Superior temporal gyrus (tissue), 1 donor: ENCODE measurements around the gene PPP2R5C.

ENCODE experiments used
- DNase-seq: peaks from one replicate; pipeline ENCODE4 v3.0.0-alpha.2; 2016; ENCODE audit errors: extremely low spot score

Gene PPP2R5C

DNA sequence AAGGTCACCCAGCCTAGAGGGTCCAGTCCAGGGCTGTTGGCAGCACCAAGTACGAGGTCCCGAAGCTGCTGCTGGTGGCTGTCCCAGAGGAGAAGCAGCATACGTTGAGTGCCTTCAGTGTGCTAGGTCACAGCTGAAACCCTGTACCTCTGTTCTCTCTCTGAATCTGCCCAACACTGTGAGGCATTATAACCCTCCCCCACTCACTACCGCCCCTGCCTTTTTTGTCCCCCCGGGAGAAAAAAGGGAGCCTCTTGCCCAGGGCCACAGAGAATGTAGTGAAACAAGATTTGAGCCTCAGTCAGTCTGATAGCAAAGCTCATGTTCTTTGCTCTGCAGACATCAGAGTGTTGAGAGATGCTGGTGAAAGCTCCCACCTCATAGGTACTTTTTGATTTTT, 53.4 kb downstream of the PPP2R5C start:
- DNase-seq = no peak

DNA sequence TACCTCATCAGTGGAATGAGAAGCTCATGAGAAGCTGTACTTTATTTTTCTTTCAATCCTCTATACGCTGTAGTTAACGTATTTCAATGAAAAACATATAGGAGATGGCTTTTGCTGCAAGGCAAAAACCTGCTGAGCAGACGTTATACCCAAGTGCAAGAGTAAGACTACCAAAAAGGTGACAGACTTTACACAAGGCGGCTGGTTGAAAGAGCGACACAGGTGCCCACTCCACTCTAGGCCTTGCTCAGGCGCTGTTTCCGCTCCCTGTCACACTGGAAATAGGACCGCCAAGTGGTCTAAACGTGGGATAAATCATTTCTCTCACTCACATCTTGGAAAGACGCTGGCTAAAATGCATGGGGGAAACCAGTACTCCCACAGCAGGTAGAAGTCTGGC, 54.5 kb downstream of the PPP2R5C start:
- no peak for DNase-seq

DNA sequence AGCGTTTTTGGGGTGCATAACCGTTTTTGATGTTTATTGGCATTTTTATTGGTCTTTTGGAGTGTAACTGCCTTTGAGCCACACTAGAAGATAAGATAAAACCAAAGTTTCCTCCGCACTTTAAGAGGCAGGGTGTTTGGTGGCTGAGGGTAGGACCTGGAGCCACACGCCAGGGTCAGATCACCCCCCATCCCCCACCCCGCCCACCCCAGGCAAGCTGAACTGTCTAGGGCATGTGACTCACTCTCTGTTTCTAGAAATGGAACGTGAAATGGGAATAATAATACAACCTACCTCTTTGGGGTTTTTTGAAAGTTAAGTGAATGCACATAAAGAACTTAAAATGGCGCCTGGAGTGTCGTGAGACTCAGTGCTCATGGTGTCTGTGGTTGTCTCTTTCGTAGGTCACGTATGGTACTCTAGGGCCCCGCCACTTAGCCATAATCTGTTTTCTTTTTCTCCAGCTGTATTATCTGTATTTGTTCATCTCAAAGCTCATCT, 56.0 kb downstream of the PPP2R5C start:
- DNase-seq = no peak

GRCh38 chr14:101819251-101819990, 57.9 kb downstream of the PPP2R5C start:
- DNase-seq = no peak

DNA sequence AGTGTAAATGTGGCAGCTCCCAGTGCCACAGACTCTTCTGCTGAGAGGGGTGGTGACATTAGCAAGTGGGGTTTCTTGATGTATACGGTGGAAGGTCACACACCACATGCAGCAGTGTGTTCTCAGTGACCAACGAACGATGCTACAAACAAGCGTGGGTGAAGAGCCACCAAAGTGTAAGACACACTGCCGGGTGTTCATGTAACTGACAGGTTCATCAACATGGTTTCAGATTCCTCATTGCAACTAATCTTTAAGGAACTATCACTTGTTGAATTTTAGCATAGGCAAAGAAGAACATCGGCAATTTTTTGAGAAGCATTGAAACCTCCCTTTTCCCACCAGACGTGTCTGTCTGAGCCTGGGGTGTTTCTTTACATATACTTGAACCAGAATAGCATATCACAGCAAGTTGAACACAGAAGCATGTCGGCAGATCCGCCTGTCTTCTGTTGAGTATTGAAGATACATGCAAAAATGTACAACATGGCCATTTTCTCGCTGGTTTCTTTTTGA, 58.8 kb downstream of the PPP2R5C start:
- DNase-seq = no peak

GRCh38 chr14:101821528-101821927, 60.0 kb downstream of the PPP2R5C start:
- no peak for DNase-seq

GRCh38 chr14:101823066-101823465, 61.6 kb downstream of the PPP2R5C start:
- DNase-seq = no peak

- peak; percentile 55 for DNase-seq
Observed at GRCh38 chr14:101823511-101824120, 62.1 kb downstream of the PPP2R5C start.

- no peak for DNase-seq
Observed at GRCh38 chr14:101824339-101824727, 62.8 kb downstream of the PPP2R5C start.

DNA sequence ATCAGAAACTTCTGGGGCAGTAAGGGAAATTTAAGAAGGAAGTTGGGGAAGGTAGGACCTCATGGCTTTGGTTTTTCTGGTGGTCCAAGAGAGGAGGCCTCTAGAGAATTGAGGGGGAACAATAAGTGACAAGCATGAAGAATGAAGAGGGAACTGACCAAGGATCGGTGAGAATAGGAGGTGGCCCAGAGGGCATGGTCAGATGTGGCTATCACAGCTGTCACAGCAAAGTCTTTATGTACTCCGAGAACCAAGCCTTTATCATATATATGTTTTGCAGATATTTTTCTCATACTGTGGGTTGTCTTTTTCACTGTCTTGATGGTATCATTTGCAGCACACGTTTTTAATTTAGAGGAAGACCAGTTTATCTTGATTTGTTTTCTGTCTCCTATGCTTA, 64.3 kb downstream of the PPP2R5C start:
- DNase-seq = no peak

DNA sequence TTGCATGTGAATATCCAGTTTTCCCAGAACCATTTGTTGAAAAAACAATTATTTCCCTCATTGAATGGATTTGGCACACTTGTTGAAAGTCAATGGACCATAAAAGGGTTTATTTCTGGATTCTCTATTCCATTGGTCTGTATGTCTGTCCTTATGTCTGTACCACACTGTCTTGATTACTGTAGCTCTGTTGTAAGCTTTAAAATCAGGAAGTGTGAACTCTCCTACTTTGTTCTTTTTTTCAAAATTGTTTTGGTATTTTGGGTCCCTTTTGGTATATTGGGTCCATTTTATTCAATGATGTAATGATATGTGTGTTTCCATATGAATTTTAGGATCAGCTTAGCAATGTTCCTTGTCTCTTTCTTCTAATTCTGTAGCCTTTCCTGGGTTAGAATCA, 64.8 kb downstream of the PPP2R5C start:
- DNase-seq = no peak

GRCh38 chr14:101827286-101827685, 65.8 kb downstream of the PPP2R5C start:
- DNase-seq = no peak

DNA sequence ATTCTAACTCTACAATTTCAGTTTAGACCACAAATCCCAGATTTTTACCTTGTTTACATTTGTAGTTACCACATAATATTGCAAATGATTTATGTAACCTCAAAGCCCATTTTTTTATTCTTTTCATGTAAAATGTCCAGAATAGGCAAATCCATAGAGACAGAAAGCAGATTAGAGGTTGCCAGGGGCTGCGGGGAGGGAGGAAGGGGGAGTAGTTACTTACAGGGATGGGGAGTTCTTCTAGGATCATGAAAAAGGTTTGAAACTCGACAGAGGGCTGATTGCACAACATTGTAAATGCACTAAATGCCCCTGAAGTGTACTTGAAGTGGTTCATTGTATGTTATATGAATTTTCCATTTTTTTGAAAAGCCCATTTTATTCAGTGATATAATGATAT, 66.5 kb downstream of the PPP2R5C start:
- DNase-seq = no peak

- peak; percentile 82 for DNase-seq
Observed at GRCh38 chr14:101830271-101830670, 68.8 kb downstream of the PPP2R5C start.

DNA sequence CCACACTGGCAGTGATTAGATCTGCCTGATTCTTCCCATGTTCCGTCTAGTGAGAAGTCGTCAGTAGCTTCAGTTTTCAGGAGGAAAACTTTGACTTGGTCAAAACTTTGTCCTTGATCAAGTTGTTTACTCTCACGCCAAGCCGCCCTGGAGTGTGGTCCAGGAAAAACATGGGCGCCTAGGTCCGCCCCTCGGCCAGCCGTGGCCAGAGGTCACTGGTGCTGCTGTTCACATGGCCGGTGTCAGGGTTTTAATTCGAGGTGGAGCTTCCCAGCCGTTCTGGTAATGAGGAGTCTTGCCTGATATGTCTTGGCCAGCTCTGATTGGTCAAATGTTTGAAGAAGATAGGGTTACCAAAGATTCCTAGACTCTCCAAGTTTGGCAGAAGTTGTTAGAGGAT, 71.5 kb downstream of the PPP2R5C start:
- DNase-seq = no peak

DNA sequence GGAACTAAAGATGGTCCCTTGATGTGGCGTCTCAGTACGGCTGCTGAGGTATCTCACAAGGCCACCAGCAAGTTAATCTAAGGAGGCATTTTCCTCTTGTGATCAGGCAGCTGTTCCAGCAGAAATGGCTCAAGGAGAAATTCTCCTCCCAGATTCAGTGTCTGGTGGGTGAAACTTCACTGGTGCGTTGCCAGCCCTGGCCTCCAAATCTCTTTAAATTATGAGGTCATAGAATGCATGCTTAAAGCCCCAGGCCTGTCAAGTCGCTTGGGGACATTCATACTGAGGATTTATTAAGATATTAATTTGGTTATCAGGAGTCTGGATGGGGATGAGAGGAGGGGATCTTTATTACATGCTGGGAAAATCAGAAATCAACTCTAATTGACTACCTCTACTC, 72.9 kb downstream of the PPP2R5C start:
- DNase-seq = no peak

- no peak for DNase-seq
Observed at GRCh38 chr14:101834800-101835547, 73.5 kb downstream of the PPP2R5C start.

GRCh38 chr14:101835566-101835965, 74.1 kb downstream of the PPP2R5C start:
- no peak for DNase-seq

GRCh38 chr14:101836135-101836534, 74.6 kb downstream of the PPP2R5C start:
- no peak for DNase-seq

DNA sequence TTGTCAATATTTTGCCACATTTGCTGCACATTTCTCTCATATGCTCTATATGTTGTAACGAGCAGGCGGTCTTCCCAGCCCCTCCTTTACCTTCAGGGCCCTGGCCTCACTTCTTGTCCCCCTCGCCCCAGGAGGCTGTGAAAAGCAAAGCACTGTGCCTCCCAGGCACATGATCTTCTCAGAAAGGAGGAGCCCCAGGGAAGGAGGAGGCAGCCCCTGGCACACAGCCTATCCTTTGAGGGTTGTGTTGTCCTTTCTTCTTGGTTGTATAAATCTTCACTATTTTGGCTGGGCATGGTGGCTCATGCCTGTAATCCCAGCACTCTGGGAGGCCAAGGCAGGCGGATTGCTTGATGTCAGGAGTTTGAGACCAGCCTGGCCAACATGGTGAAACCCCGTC, 77.0 kb downstream of the PPP2R5C start:
- DNase-seq = no peak

- no peak for DNase-seq
Observed at GRCh38 chr14:101839236-101839635, 77.7 kb downstream of the PPP2R5C start.

GRCh38 chr14:101839661-101840060, 78.2 kb downstream of the PPP2R5C start:
- no peak for DNase-seq
